Natural killer cell (primary cell): ENCODE measurements around the gene MOSPD3. TPM values are rescaled to one million over a fixed set of nuclear protein-coding genes. Genes with fewer than 3 reads are reported as not detected.
"Not testable (repeated sequence)": the region's sequence is repeated elsewhere in the genome, so short reads cannot be mapped to it uniquely, and the experiment has no call there.

Experiments
- ATAC-seq, 3 donors: fragments of 150-1000 bp in 2 of 3; fragments of 200-7000 bp in 1 of 3; cut with Tn5 transposase; 1 replicate in 1 of 3; 2 replicates in 2 of 3; pipeline ENCODE4 v1.10.0; 2021; ENCODE audit warnings: mild to moderate bottlenecking in 2 of 3, moderate library complexity in 2 of 3
- DNase-seq, 2 donors: peaks; one replicate each; pipeline versions ENCODE4 v3.0.0 to v3.0.0-alpha.2; 2013 to 2021; ENCODE audit warnings: mixed read lengths in 1 of 2
- H3K27ac ChIP-seq: one replicate; pipeline ENCODE4 v1.5.1; 2013; ENCODE audit warnings: mild to moderate bottlenecking, low read length
- H3K27me3 ChIP-seq: one replicate; pipeline ENCODE4 v1.6.1; 2013; ENCODE audit warnings: low read length; ENCODE audit not compliant: control insufficient read depth, insufficient read depth
- H3K36me3 ChIP-seq: one replicate; pipeline ENCODE4 v1.6.1; 2013; ENCODE audit warnings: low read length; ENCODE audit not compliant: control insufficient read depth, insufficient read depth
- H3K4me1 ChIP-seq: one replicate; pipeline ENCODE4 v1.6.1; 2013; ENCODE audit warnings: low read length; ENCODE audit not compliant: control insufficient read depth, insufficient read depth
- H3K4me3 ChIP-seq: one replicate; pipeline ENCODE4 v1.5.1; 2013; ENCODE audit warnings: low read length
- H3K9me3 ChIP-seq: one replicate; pipeline ENCODE4 v1.6.1; 2013; ENCODE audit warnings: low read length; ENCODE audit not compliant: control insufficient read depth, insufficient read depth
- H3K27ac Mint-ChIP-seq, 2 donors: one replicate each; pipeline ENCODE4 v1.8.0; 2022; ENCODE audit warnings: mild to moderate bottlenecking in 2 of 2, mixed read lengths in 2 of 2, moderate library complexity in 1 of 2
- H3K27me3 Mint-ChIP-seq, 2 donors: one replicate each; pipeline ENCODE4 v1.8.0; 2022; ENCODE audit warnings: low read depth in 2 of 2, mixed read lengths in 2 of 2
- H3K36me3 Mint-ChIP-seq: one replicate; pipeline ENCODE4 v1.8.0; 2022; ENCODE audit warnings: mixed read lengths
- H3K4me1 Mint-ChIP-seq, 2 donors: one replicate each; pipeline ENCODE4 v1.8.0; 2022; ENCODE audit warnings: mixed read lengths in 2 of 2
- H3K4me3 Mint-ChIP-seq: one replicate; pipeline ENCODE4 v1.8.0; 2022; ENCODE audit warnings: mild to moderate bottlenecking, moderate library complexity, mixed read lengths
- H3K9me3 Mint-ChIP-seq, 2 donors: one replicate each; pipeline ENCODE4 v1.8.0; 2022; ENCODE audit warnings: mixed read lengths in 2 of 2
- WGBS: methylation state at CpG from one replicate; pipeline ENCODE4 v1.1.7; 2013; ENCODE audit warnings: missing lambda C conversion rate; ENCODE audit not compliant: insufficient coverage; 5-methylcytosine and 5-hydroxymethylcytosine counted together
- intact Hi-C: fragments of 100-400 bp; cut with micrococcal nuclease; formaldehyde crosslinking; loops from one replicate; pipeline ENCODE4 v1.14.2; 2022
- total RNA-seq, 4 donors: library from RNA; stranded (reverse); fragments of 120-200 nt in 1 of 4; gene quantifications; one replicate each; pipeline versions ENCODE4 v1.2.3 to v1.2.4, GENCODE V29; 2013 to 2022
- TF ChIP-seq, protein P1 (sequence below): fragments of 200-600 bp; IDR thresholded peaks from one replicate; pipeline ENCODE4 v1.8.0; 2022; ENCODE audit warnings: antibody characterized with exemption

Gene MOSPD3, protein sequence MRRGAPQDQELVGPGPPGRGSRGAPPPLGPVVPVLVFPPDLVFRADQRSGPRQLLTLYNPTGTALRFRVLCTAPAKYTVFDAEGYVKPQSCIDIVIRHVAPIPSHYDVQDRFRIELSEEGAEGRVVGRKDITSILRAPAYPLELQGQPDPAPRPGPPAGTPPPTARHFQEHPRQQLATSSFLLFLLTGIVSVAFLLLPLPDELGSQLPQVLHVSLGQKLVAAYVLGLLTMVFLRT
- 10 to 100 TPM; 14.5 to 15.9 (median 15.5) TPM for total RNA-seq
- 6.1 TPM for total RNA-seq (2013)

DNA sequence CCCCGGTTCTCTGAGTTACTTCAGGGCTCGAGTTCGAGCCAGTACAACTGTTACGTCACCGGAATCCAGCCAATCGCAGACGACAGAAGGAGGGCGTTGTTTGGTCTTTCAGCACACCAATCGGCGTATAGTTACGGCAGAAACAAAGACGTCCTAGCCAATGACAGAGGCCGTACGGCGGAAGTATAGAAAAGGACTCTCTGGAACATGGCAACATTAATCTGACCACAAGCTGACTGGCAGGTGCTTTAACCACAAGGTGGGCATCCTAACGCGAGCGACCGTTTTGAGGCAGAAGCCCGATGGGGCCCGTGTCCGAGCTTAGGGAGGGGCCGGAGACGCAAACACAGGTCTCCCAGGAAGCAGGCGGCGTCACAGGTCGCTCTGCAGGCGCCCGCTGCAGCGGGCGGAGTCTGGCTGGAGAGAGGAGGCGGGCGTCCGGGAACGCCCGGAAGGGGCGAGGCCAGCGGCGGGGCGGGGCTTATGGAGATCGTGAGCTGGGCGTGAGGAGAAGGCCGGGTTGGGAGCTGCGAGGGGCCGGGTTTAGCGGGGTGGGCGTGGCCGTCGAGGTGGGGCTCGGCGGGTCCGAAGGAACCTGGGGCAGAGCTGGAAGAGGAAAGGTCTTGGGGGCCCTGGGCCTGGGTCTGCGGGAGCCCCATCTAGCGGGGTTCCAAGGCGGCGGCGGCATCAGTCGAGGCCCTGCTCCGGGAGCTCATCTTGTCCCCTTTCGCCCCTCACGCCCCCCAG, at the start of gene MOSPD3:
TSS of gene MOSPD3 (plus strand) at position 558 of the 747 bp plus-strand sequence. CDS start 252 bp downstream, outside the sequence.
- Mint-ChIP-seq H3K36me3 (no peaks in the 10 kb centered on the region), H3K4me1 (peaks cover 16 to 27% of the 10 kb centered on the region in 2 donors), H3K4me3 (peak within 1 kb of the TSS; percentile 99), H3K9me3 (no peaks in the 10 kb centered on the region), H3K27ac (peak within 1 kb of the TSS; percentile 99), H3K27me3 (no peaks in the 10 kb centered on the region)
- Histone ChIP-seq H3K27ac (peak within 1 kb of the TSS; percentile 91), H3K4me3 (peak within 1 kb of the TSS; percentile 91), H3K27me3 (no peaks in the 10 kb centered on the region), H3K4me1 (peaks cover 23% of the 10 kb centered on the region), H3K36me3 (peaks cover 3% of the 10 kb centered on the region), H3K9me3 (no peaks in the 10 kb centered on the region)
- intact Hi-C loops = loop anchor here (1.0 to 2.0 kb wide), 4 partner anchors 8 to 61 kb away; partner anchors contain the start of genes FBXO24, GNB2 and LRCH4
- TF ChIP-seq, protein P1, sequence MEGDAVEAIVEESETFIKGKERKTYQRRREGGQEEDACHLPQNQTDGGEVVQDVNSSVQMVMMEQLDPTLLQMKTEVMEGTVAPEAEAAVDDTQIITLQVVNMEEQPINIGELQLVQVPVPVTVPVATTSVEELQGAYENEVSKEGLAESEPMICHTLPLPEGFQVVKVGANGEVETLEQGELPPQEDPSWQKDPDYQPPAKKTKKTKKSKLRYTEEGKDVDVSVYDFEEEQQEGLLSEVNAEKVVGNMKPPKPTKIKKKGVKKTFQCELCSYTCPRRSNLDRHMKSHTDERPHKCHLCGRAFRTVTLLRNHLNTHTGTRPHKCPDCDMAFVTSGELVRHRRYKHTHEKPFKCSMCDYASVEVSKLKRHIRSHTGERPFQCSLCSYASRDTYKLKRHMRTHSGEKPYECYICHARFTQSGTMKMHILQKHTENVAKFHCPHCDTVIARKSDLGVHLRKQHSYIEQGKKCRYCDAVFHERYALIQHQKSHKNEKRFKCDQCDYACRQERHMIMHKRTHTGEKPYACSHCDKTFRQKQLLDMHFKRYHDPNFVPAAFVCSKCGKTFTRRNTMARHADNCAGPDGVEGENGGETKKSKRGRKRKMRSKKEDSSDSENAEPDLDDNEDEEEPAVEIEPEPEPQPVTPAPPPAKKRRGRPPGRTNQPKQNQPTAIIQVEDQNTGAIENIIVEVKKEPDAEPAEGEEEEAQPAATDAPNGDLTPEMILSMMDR = no peak
- DNase-seq (peak; percentile 98 to 99), ATAC-seq (peak; percentile 91 to 97 (median 91))
- WGBS = under 1% methylated on average over 61 of the region's 61 CpGs

DNA sequence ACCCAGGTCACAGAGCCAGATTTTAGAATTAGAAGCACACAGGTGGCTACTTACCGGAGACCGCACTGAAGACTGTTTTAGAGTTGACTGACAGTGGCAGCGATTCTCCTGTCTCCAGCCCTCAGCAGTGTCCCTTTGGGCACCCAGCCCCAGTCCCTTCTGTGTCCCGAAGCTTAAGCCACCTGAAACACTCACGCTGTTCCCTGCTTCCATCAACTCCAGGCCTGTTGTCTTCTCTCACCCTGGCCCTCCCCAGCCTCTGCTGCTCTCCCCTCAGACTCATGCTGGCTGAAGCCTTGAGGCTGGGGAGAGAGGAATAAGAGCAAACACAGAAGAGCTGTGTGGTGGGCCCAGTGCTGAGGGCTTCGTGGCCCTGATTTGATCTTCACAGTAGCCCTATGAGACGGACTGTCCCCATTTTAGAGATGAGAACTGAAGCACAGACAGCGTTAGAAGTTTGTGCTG, 49.2 kb upstream of the MOSPD3 start:
- intact Hi-C loops = no loop called here
- peaks cover 25% of the 10 kb centered on the region for H3K4me1 ChIP-seq
- ATAC-seq = no peak
- TF ChIP-seq, protein P1 = no peak
- H3K27me3 Mint-ChIP-seq = no peaks in the 10 kb centered on the region
- H3K9me3 ChIP-seq = no peaks in the 10 kb centered on the region
- H3K4me1 Mint-ChIP-seq = peaks cover 0 to 21% of the 10 kb centered on the region in 2 donors
- H3K4me3 ChIP-seq = no peak overlapping the region
- H3K36me3 ChIP-seq = peaks cover 27% of the 10 kb centered on the region
- H3K4me3 Mint-ChIP-seq = no peak overlapping the region
- no peaks in the 10 kb centered on the region for H3K27me3 ChIP-seq
- no peak overlapping the region for H3K27ac Mint-ChIP-seq
- WGBS = 96% methylated on average over 8 of the region's 8 CpGs
- H3K36me3 Mint-ChIP-seq = no peaks in the 10 kb centered on the region
- DNase-seq = no peak
- no peak overlapping the region for H3K27ac ChIP-seq
- H3K9me3 Mint-ChIP-seq = no peaks in the 10 kb centered on the region

DNA sequence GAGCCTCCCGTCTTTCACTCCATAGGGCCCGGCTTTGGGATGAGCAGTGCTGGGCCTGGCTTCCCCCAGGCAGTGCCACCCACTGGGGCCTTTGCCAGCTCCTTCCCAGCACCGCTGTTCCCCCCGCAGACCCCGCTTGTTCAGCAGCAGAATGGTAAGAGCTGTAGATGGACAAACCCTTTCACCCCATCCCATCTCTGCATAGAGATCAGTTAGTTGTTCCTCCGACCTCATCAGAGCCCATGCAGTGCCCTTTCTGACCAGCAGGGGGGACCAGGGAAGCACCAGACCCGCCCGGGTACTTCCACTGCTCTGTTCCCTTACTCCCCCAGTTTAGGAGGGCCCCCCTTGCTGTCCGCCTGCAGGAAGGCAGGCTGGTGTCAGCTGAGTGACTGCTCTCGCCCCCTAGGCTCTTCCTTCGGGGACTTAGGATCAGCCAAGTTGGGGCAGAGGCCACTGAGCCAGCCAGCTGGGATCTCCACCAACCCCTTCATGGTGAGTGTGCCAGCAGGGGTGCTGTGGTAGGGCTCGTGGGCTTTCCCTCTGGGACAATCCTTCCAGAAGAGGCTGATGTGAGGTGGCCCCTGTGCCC, 48.4 kb upstream of the MOSPD3 start:
- Mint-ChIP-seq H3K9me3 (no peaks in the 10 kb centered on the region), H3K36me3 (no peaks in the 10 kb centered on the region), H3K27ac (peak overlapping the region in 1 of 2 donors; percentile 56), H3K4me3 (no peak overlapping the region), H3K27me3 (no peaks in the 10 kb centered on the region), H3K4me1 (peaks cover 4 to 26% of the 10 kb centered on the region in 2 donors)
- peak; percentile 83 to 90 for DNase-seq
- TF ChIP-seq, protein P1 = peak; percentile 97
- Histone ChIP-seq H3K9me3 (no peaks in the 10 kb centered on the region), H3K27ac (no peak overlapping the region), H3K36me3 (peaks cover 26% of the 10 kb centered on the region), H3K4me1 (peaks cover 33% of the 10 kb centered on the region), H3K4me3 (no peak overlapping the region), H3K27me3 (no peaks in the 10 kb centered on the region)
- intact Hi-C loops = loop anchor here (1.0 kb wide), 2 partner anchors 127 to 161 kb away; no protein-coding TSS in a partner anchor
- WGBS = 36% methylated on average over 12 of the region's 12 CpGs
- peak; percentile 75 to 80 (median 77) for ATAC-seq

DNA sequence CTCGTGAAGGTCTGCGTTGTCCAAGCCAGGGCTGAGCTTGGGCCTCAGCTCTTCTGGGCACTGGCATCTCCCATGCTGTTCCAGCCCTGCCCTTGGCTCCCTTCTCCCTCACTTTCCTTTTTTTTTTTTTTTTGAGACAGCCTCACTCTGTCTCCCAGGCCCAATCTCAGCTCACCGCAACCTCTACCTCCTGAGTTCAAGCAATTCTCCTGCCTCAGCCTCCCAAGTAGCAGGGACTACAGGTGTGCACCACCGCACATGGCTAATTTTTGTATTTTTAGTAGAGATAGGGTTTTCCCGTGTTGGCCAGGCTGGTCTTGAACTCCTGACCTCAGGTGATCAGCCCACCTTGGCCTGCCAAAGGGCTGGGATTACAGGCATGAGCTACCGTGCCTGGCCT, 47.9 kb upstream of the MOSPD3 start:
- not testable (repeated sequence) for H3K9me3 Mint-ChIP-seq, H3K4me3 ChIP-seq, H3K9me3 ChIP-seq, DNase-seq, H3K4me3 Mint-ChIP-seq, H3K36me3 Mint-ChIP-seq, H3K27me3 ChIP-seq, ATAC-seq, H3K27ac ChIP-seq, H3K27me3 Mint-ChIP-seq
- peaks cover 37% of the 10 kb centered on the region for H3K4me1 ChIP-seq
- peaks cover 23% of the 10 kb centered on the region for H3K36me3 ChIP-seq
- intact Hi-C loops = loop anchor here (1.0 kb wide), 2 partner anchors 127 to 161 kb away; no protein-coding TSS in a partner anchor
- Mint-ChIP-seq H3K4me1 (peaks cover 9 to 31% of the 10 kb centered on the region in 2 donors), H3K27ac (peak overlapping the region in 1 of 2 donors; percentile 56)
- 87% methylated on average over 5 of the region's 6 CpGs for WGBS
